IMR-90 (cell line): ENCODE measurements around the gene TIPARP. TPM values are rescaled to one million over a fixed set of nuclear protein-coding genes. Genes with fewer than 3 reads are reported as not detected.

Experiments
- ATAC-seq: fragments of 200-7000 bp; cut with Tn5 transposase; 2 replicates; pipeline ENCODE4 v1.9.1; 2020; ENCODE audit warnings: low read depth, mild to moderate bottlenecking, moderate library complexity
- BruUV-seq: library from RNA; stranded (reverse); fragments of 400-500 nt; replicated peaks from 2 replicates; lab custom pipeline; 2021; lab: Mats Ljungman, UMichigan
- CTCF ChIA-PET: fragments of 300-600 bp; formaldehyde crosslinking; extraction: SDS; loops from one replicate; lab custom pipeline; 2021; ENCODE audit warnings: antibody characterized with exemption; lab: Yijun Ruan, JAX
- POLR2A ChIA-PET: fragments of 300-600 bp; sonication (Branson Sonifier 250); formaldehyde crosslinking; loops from one replicate; lab custom pipeline; 2022; ENCODE audit warnings: antibody characterized with exemption; ENCODE audit not compliant: unreplicated experiment; lab: Charles Lee
- DNase-seq: peaks from one replicate; pipeline ENCODE4 v3.0.0; 2013
- H2AFZ ChIP-seq: replicated peaks from 2 replicates; pipeline ENCODE3; 2013; ENCODE audit warnings: low read length, mild to moderate bottlenecking; ENCODE audit not compliant: poor library complexity
- H2AK5ac ChIP-seq: 2 replicates; pipeline ENCODE4 v1.6.1; 2013; ENCODE audit warnings: low read depth, low read length, inconsistent platforms
- H2AK9ac ChIP-seq: replicated peaks from 2 replicates; pipeline ENCODE3; 2013; ENCODE audit warnings: mild to moderate bottlenecking, low read depth, low read length, moderate library complexity; ENCODE audit not compliant: poor library complexity
- H2BK120ac ChIP-seq: 2 replicates; pipeline ENCODE4 v1.6.1; 2013; ENCODE audit warnings: low read depth, low read length, inconsistent platforms
- H2BK15ac ChIP-seq: 3 replicates; pipeline ENCODE4 v1.6.1; 2013; ENCODE audit warnings: low read depth, low read length, inconsistent platforms
- H2BK20ac ChIP-seq: 2 replicates; pipeline ENCODE4 v1.6.1; 2013; ENCODE audit warnings: low read depth, mild to moderate bottlenecking, inconsistent platforms, low read length, moderate library complexity
- H2BK5ac ChIP-seq: 2 replicates; pipeline ENCODE4 v1.6.1; 2013; ENCODE audit warnings: mild to moderate bottlenecking, low read depth, low read length, inconsistent platforms; ENCODE audit not compliant: poor library complexity, severe bottlenecking
- H3K14ac ChIP-seq: replicated peaks from 2 replicates; pipeline ENCODE4 v1.6.1; 2013; ENCODE audit warnings: low read depth, low read length, inconsistent platforms
- H3K18ac ChIP-seq: 2 replicates; pipeline ENCODE4 v1.6.1; 2013; ENCODE audit warnings: low read depth, low read length, control low read depth
- H3K23ac ChIP-seq: 2 replicates; pipeline ENCODE4 v1.6.1; 2013; ENCODE audit warnings: low read depth, low read length, inconsistent platforms
- H3K27ac ChIP-seq: 2 replicates; pipeline ENCODE4 v1.5.1; 2013; ENCODE audit warnings: mild to moderate bottlenecking, control low read depth, low read length; ENCODE audit not compliant: insufficient read depth
- H3K27me3 ChIP-seq: 2 replicates; pipeline ENCODE4 v1.6.1; 2013; ENCODE audit warnings: low read length; ENCODE audit not compliant: control insufficient read depth, insufficient read depth
- H3K36me3 ChIP-seq: 2 replicates; pipeline ENCODE4 v1.6.1; 2013; ENCODE audit warnings: low read length, mixed read lengths; ENCODE audit not compliant: control insufficient read depth, insufficient read depth
- H3K4ac ChIP-seq: 2 replicates; pipeline ENCODE4 v1.6.1; 2013; ENCODE audit warnings: low read depth, low read length, inconsistent platforms
- H3K4me1 ChIP-seq: 2 replicates; pipeline ENCODE4 v1.6.1; 2013; ENCODE audit warnings: low read length, mixed read lengths; ENCODE audit not compliant: control insufficient read depth, insufficient read depth
- H3K4me2 ChIP-seq: 2 replicates; pipeline ENCODE4 v1.6.1; 2013; ENCODE audit warnings: low read depth, mild to moderate bottlenecking, control low read depth, low read length, moderate library complexity
- H3K4me3 ChIP-seq: 2 replicates; pipeline ENCODE4 v1.5.1; 2013; ENCODE audit warnings: low read depth, mild to moderate bottlenecking, control low read depth, low read length, moderate library complexity; ENCODE audit not compliant: insufficient read depth
- H3K56ac ChIP-seq: 2 replicates; pipeline ENCODE4 v1.6.1; 2013; ENCODE audit warnings: low read length, inconsistent platforms; ENCODE audit not compliant: insufficient read depth; ENCODE audit errors: extremely low read depth
- H3K79me1 ChIP-seq, 2 experiments: 2 replicates each; pipeline ENCODE4 v1.6.1; 2013; ENCODE audit warnings: low read length in 2 of 2, inconsistent platforms in 1 of 2, low read depth in 1 of 2
- H3K9ac ChIP-seq: 2 replicates; pipeline ENCODE4 v1.6.1; 2013; ENCODE audit warnings: low read depth, low read length, control low read depth
- H3K9me1 ChIP-seq: 2 replicates; pipeline ENCODE4 v1.6.1; 2013; ENCODE audit warnings: low read length, inconsistent platforms; ENCODE audit not compliant: insufficient read depth
- H3K9me3 ChIP-seq: 2 replicates; pipeline ENCODE4 v1.6.1; 2013; ENCODE audit warnings: low read length; ENCODE audit not compliant: control insufficient read depth, insufficient read depth
- H4K20me1 ChIP-seq: 2 replicates; pipeline ENCODE4 v1.6.1; 2013; ENCODE audit warnings: low read length, inconsistent platforms; ENCODE audit not compliant: insufficient read depth
- H4K5ac ChIP-seq: 2 replicates; pipeline ENCODE4 v1.6.1; 2013; ENCODE audit warnings: mild to moderate bottlenecking, low read depth, low read length, control low read depth
- H4K8ac ChIP-seq, 2 experiments: 2 replicates each; pipeline ENCODE4 v1.6.1; 2013; ENCODE audit warnings: low read depth in 2 of 2, low read length in 2 of 2, control low read depth in 1 of 2, inconsistent platforms in 1 of 2
- H4K91ac ChIP-seq: 2 replicates; pipeline ENCODE4 v1.6.1; 2013; ENCODE audit warnings: low read depth, low read length, inconsistent platforms; ENCODE audit not compliant: insufficient read depth
- CEBPB ChIP-seq: IDR thresholded peaks from 2 replicates; pipeline ENCODE4 v1.6.1; 2012; ENCODE audit warnings: low read depth, low read length, improper control_type of control experiment
- FOS ChIP-seq: fragments of 150-350 bp; IDR thresholded peaks from 2 replicates; pipeline ENCODE4 v1.6.1; 2016; ENCODE audit warnings: low read depth, low read length
- MAFK ChIP-seq: IDR thresholded peaks from 2 replicates; pipeline ENCODE4 v1.6.1; 2012; ENCODE audit warnings: low read depth, low read length, improper control_type of control experiment
- MAZ ChIP-seq: IDR thresholded peaks from 2 replicates; pipeline ENCODE4 v1.6.1; 2012; ENCODE audit warnings: low read depth, mild to moderate bottlenecking, low read length, improper control_type of control experiment, moderate library complexity, borderline replicate concordance
- MXI1 ChIP-seq: IDR thresholded peaks from 2 replicates; pipeline ENCODE4 v1.6.1; 2012; ENCODE audit warnings: low read depth, mild to moderate bottlenecking, low read length, moderate library complexity, borderline replicate concordance
- NFE2L2 ChIP-seq: fragments of 150-350 bp; IDR thresholded peaks from 2 replicates; pipeline ENCODE4 v1.6.1; 2016; ENCODE audit warnings: low read depth, mild to moderate bottlenecking, low read length
- POLR2A ChIP-seq: IDR thresholded peaks from 2 replicates; pipeline ENCODE4 v1.6.1; 2012; ENCODE audit warnings: mild to moderate bottlenecking, low read depth, low read length
- RCOR1 ChIP-seq: IDR thresholded peaks from 2 replicates; pipeline ENCODE4 v1.6.1; 2012; ENCODE audit warnings: mild to moderate bottlenecking, low read length, improper control_type of control experiment; ENCODE audit not compliant: insufficient replicate concordance
- RFX5 ChIP-seq: IDR thresholded peaks from 2 replicates; pipeline ENCODE4 v1.8.0; 2012; ENCODE audit warnings: low read depth, mild to moderate bottlenecking, low read length, moderate library complexity
- SMC3 ChIP-seq: fragments of 150-350 bp; IDR thresholded peaks from 2 replicates; pipeline ENCODE4 v1.6.1; 2016; ENCODE audit warnings: low read depth, mild to moderate bottlenecking, antibody characterized with exemption, low read length, moderate library complexity
- WGBS, 2 experiments: methylation state at CpG; one replicate each; pipeline versions ENCODE4 v1.1.5 to v1.1.7; 2013; ENCODE audit warnings: missing lambda C conversion rate in 2 of 2; ENCODE audit not compliant: insufficient read length in 1 of 2; ENCODE audit errors: extremely low coverage in 2 of 2; 5-methylcytosine and 5-hydroxymethylcytosine counted together
- dilution Hi-C: fragments of 300-500 bp; cut with HindIII; formaldehyde crosslinking; loops from one replicate; pipeline ENCODE4 v1.14.3; 2018; ENCODE audit warnings: low sequenced_read_pairs; ENCODE audit not compliant: unreplicated experiment
- in situ Hi-C: fragments of 300-500 bp; cut with MboI; formaldehyde crosslinking; loops from 3 replicates; pipeline ENCODE4 v1.14.3; 2019; ENCODE audit warnings: low sequenced_read_pairs, inconsistent platforms, mixed read lengths
- intact Hi-C: fragments of 100-400 bp; cut with micrococcal nuclease; formaldehyde crosslinking; loops from 2 replicates; pipeline ENCODE4 v1.10.0; 2022
- polyA plus RNA-seq, 3 experiments: library from polyadenylated mRNA; depleted of rRNA; stranded (reverse); fragments of >200 nt; gene quantifications; 2 replicates each; pipeline ENCODE4 v1.2.3, GENCODE V29; 2012; ENCODE audit warnings: low replicate concordance in 1 of 3
- total RNA-seq: library from RNA; depleted of rRNA; stranded (reverse); fragments of >200 nt; gene quantifications from 2 replicates; pipeline ENCODE4 v1.2.3, GENCODE V29; 2012
- TF ChIP-seq, protein P1 (sequence below): fragments of 150-350 bp; IDR thresholded peaks from 2 replicates; pipeline ENCODE4 v1.6.1; 2017; ENCODE audit warnings: mild to moderate bottlenecking, antibody characterized with exemption, low read length, low read depth
- TF ChIP-seq, protein P2 (sequence below): fragments of 150-350 bp; IDR thresholded peaks from 2 replicates; pipeline ENCODE4 v1.6.1; 2016; ENCODE audit warnings: low read depth, mild to moderate bottlenecking, low read length, moderate library complexity, borderline replicate concordance
- TF ChIP-seq, protein P3 (sequence below): conservative IDR thresholded peaks from 2 replicates; pipeline ENCODE4 v1.5.1; 2012; ENCODE audit warnings: mild to moderate bottlenecking, low read depth, low read length, improper control_type of control experiment

The TIPARP gene
- total and polyA plus RNA-seq, 2 of the 4 experiments (the other 2 are of a cell fraction), result 12.6 to 70.8 TPM

DNA sequence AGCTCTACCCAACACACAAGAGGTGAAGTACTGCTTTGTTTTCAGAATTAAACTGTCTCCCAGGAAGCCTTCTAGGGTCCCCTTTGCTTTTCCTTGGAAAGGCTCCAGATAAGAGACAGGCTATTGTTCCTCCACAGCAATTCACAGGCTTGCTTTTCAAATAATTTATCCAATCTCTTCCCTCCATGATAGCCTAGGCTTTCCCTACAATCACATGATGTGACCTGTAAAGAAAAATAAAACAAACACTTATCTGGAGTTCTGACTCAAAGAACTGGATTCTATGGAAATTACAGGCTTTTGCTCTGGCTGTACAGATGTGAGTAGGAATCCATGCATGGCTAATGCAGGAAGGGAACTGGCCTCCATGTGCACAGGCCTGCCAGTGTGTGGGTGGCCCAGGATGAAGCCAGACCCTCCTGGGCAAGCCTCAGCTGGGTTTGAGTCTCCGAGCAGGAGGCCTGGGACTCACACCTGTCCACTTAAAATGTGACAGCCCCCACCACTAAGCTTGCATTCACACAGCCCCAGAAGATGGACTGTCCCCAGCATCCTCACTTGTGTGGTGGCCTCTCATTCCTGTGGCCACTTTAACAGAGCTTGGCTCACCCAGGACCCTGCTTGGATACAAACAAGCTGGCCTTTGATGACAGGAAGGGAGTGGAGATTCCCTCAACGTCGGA, 75.9 kb downstream of the TIPARP start:
- Histone ChIP-seq H3K9ac (peak overlapping the region; percentile 27; the same call in 1 of the 2 replicates), H4K91ac (peak overlapping the region; percentile 97), H3K27ac (peak overlapping the region; percentile 60), H3K14ac (peak overlapping the region; percentile 90), H2BK20ac (peak overlapping the region; percentile 85), H3K36me3 (no peaks in the 10 kb centered on the region), H3K4me1 (peaks cover 15% of the 10 kb centered on the region), H3K18ac (peak overlapping the region; percentile 81), H3K56ac (peak overlapping the region; percentile 95; the same call in 1 of the 2 replicates), H4K8ac (peak overlapping the region; percentile 92 to 94), H3K9me1 (peaks cover 10% of the 10 kb centered on the region; the same call in 1 of the 2 replicates), H3K9me3 (no peaks in the 10 kb centered on the region; the same call in 1 of the 2 replicates), H3K4ac (peak overlapping the region; percentile 99), H3K23ac (peak overlapping the region; percentile 91), H2BK120ac (peak overlapping the region; percentile 100), H3K27me3 (no peaks in the 10 kb centered on the region), H3K4me2 (peak overlapping the region; percentile 37; the same call in 1 of the 2 replicates), H2BK15ac (peak overlapping the region; percentile 97; the same call in 2 of the 3 replicates), H2AFZ (peak overlapping the region; percentile 91), H2BK5ac (peak overlapping the region; percentile 97), H2AK5ac (peak overlapping the region; percentile 98), H4K20me1 (no peaks in the 10 kb centered on the region), H3K4me3 (no peak overlapping the region), H2AK9ac (peak overlapping the region; percentile 38), H3K79me1 (peaks cover 0 to 3% of the 10 kb centered on the region in 2 experiments; a peak in 1 of 4 replicates), H4K5ac (peak overlapping the region; percentile 86)
- dilution Hi-C loops, result no loop called here
- ChIA-PET POLR2A (no interaction called here), CTCF (interaction anchor here (2.1 kb wide), 1 partner anchor 11 kb away, joined by 10 read pairs; no protein-coding TSS in a partner anchor)
- no TSS peak for BruUV-seq
- TF ChIP-seq MAZ (no peak), SMC3 (no peak), RFX5 (no peak), CEBPB (no peak), RCOR1 (no peak), MAFK (no peak), POLR2A (no peak), NFE2L2 (no peak), MXI1 (no peak), FOS (no peak)
- TF ChIP-seq, protein P1, sequence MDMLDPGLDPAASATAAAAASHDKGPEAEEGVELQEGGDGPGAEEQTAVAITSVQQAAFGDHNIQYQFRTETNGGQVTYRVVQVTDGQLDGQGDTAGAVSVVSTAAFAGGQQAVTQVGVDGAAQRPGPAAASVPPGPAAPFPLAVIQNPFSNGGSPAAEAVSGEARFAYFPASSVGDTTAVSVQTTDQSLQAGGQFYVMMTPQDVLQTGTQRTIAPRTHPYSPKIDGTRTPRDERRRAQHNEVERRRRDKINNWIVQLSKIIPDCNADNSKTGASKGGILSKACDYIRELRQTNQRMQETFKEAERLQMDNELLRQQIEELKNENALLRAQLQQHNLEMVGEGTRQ, result no peak
- TF ChIP-seq, protein P2, sequence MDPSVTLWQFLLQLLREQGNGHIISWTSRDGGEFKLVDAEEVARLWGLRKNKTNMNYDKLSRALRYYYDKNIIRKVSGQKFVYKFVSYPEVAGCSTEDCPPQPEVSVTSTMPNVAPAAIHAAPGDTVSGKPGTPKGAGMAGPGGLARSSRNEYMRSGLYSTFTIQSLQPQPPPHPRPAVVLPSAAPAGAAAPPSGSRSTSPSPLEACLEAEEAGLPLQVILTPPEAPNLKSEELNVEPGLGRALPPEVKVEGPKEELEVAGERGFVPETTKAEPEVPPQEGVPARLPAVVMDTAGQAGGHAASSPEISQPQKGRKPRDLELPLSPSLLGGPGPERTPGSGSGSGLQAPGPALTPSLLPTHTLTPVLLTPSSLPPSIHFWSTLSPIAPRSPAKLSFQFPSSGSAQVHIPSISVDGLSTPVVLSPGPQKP, result no peak
- TF ChIP-seq, protein P3, sequence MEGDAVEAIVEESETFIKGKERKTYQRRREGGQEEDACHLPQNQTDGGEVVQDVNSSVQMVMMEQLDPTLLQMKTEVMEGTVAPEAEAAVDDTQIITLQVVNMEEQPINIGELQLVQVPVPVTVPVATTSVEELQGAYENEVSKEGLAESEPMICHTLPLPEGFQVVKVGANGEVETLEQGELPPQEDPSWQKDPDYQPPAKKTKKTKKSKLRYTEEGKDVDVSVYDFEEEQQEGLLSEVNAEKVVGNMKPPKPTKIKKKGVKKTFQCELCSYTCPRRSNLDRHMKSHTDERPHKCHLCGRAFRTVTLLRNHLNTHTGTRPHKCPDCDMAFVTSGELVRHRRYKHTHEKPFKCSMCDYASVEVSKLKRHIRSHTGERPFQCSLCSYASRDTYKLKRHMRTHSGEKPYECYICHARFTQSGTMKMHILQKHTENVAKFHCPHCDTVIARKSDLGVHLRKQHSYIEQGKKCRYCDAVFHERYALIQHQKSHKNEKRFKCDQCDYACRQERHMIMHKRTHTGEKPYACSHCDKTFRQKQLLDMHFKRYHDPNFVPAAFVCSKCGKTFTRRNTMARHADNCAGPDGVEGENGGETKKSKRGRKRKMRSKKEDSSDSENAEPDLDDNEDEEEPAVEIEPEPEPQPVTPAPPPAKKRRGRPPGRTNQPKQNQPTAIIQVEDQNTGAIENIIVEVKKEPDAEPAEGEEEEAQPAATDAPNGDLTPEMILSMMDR, result no peak
- intact Hi-C loops, result loop anchor here (5.0 kb wide), 1 partner anchor 73 kb away; no protein-coding TSS in a partner anchor
- in situ Hi-C loops, result no loop called here
- no CpG with 5 or more reads among the region's 3 CpGs for WGBS, 2 experiments
- ATAC-seq (peak; percentile 64), DNase-seq (peak; percentile 65)
